Esophagus muscularis mucosa (tissue), 4 donors: Measurements from ENCODE around the gene LRRK1. TPM values are rescaled to one million over a fixed set of nuclear protein-coding genes. Genes with fewer than 3 reads are reported as not detected.
A peak's percentile ranks its signal among the peaks of the same experiment; 100 is the strongest.

Experiments
- DNase-seq: peaks from one replicate; pipeline ENCODE4 v3.0.0-alpha.2; 2017; ENCODE audit errors: extremely low spot score
- H3K27ac ChIP-seq, 4 donors: fragments of 200-600 bp; sonication (generic); replicated peaks in 1 of 4; 1 replicate in 3 of 4; 2 replicates in 1 of 4; pipeline ENCODE4 v1.5.1; 2016 to 2019; ENCODE audit warnings: mild to moderate bottlenecking in 1 of 4
- H3K27me3 ChIP-seq, 4 donors: fragments of 200-600 bp; sonication (generic); one replicate each; pipeline versions ENCODE4 v1.5.1 to v1.6.0; 2016 to 2019
- H3K36me3 ChIP-seq, 4 donors: fragments of 200-600 bp; sonication (generic); one replicate each; pipeline ENCODE4 v1.5.1; 2016 to 2019
- H3K4me1 ChIP-seq, 4 donors: fragments of 200-600 bp; sonication (generic); one replicate each; pipeline ENCODE4 v1.5.1; 2016 to 2019
- H3K4me3 ChIP-seq, 4 donors: fragments of 200-600 bp; sonication (generic); 1 replicate in 2 of 4; 2 replicates in 2 of 4; pipeline ENCODE4 v1.5.1; 2016 to 2019; ENCODE audit warnings: mild to moderate bottlenecking in 4 of 4, moderate library complexity in 1 of 4
- H3K9me3 ChIP-seq, 4 donors: fragments of 200-600 bp; sonication (generic); 1 replicate in 3 of 4; 2 replicates in 1 of 4; pipeline ENCODE4 v1.5.1; 2016 to 2019
- EP300 ChIP-seq: sonication (generic); formaldehyde crosslinking; IDR thresholded peaks from one replicate; pipeline ENCODE4 v1.6.1; 2017; ENCODE audit warnings: antibody characterized with exemption
- POLR2A ChIP-seq: fragments of 450-650 bp; IDR thresholded peaks from one replicate; pipeline ENCODE4 v1.6.1; 2017; ENCODE audit warnings: antibody characterized with exemption, moderate library complexity, mild to moderate bottlenecking, low read depth
- POLR2AphosphoS5 ChIP-seq, 2 donors: sonication (generic); formaldehyde crosslinking; IDR thresholded peaks; one replicate each; pipeline ENCODE4 v1.6.1; 2017; ENCODE audit warnings: antibody characterized with exemption in 2 of 2
- WGBS: methylation state at CpG from one replicate; pipeline ENCODE4 v1.1.5; 2018; 5-methylcytosine and 5-hydroxymethylcytosine counted together
- intact Hi-C: fragments of 100-400 bp; cut with DNase I; formaldehyde crosslinking; loops from one replicate; pipeline ENCODE4 v1.15.1; 2023
- total RNA-seq, 4 donors: library from RNA; depleted of rRNA; stranded (reverse); fragments of >200 nt; gene quantifications; one replicate each; pipeline versions ENCODE4 v1.1.0 to v1.2.1, GENCODE V29; 2016
- TF ChIP-seq, protein P1 (sequence below), 3 experiments: fragments of 200-600 bp in 2 of 3; fragments of 450-650 bp in 1 of 3; sonication (generic) in 2 of 3; IDR thresholded peaks; one replicate each; pipeline ENCODE4 v1.5.1; 2017 to 2019; ENCODE audit warnings: antibody characterized with exemption in 3 of 3, mild to moderate bottlenecking in 2 of 3, moderate library complexity in 1 of 3

The LRRK1 gene
- total RNA-seq, 4 donors from 2014 or later = 11.3 to 18.0 (median 15.4) TPM

DNA sequence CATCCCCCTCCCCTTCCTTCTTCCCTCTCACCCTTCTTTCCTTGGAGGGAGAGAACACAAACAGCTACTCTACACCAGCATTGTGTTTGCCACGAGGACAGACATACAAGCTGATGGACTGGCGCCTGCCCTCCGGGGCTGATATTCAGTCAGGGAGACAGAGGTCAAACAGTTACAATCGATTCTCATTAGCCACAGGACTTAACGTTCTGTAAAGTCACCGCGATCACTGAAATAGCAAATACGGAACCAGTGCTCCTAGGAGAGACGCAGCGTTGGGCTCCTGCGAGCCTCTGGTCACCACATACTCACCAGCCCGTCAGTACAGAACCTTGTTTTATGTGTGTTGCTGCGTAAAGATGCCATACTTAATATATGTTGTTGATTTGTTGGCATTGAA, 108.8 kb downstream of the LRRK1 start:
- 88% methylated on average over 13 of the region's 13 CpGs for WGBS
- intact Hi-C loops = no loop called here

DNA sequence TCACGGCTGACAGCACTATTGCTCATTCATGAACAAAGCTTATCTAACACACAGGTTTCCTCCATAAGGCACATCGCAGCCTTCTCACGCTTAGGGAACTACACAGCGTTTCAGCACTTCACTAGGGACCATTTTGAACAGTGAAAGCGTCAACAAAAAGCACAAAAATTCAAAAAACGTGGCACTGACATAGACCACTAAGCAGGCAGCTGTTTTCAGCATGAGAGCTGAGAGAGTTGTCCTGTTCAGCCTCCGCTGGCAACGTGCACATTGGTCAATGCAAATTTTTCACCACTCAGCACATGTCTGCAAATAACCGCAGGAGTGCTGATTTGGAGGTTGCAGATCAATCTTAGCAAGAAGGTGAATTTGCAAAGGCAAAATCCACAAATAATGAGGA, 109.2 kb downstream of the LRRK1 start:
- WGBS = 85% methylated on average over 9 of the region's 9 CpGs
- no peaks in the 10 kb centered on the region for H3K9me3 ChIP-seq
- peak; percentile 50 for DNase-seq
- no peak overlapping the region for H3K27ac ChIP-seq
- H3K4me3 ChIP-seq = no peak overlapping the region
- intact Hi-C loops = no loop called here
- H3K4me1 ChIP-seq = peaks cover 3 to 11% (median 4%) of the 10 kb centered on the region in 4 donors
- no peaks in the 10 kb centered on the region for H3K27me3 ChIP-seq
- no peak for TF ChIP-seq EP300
- TF ChIP-seq, protein P1, sequence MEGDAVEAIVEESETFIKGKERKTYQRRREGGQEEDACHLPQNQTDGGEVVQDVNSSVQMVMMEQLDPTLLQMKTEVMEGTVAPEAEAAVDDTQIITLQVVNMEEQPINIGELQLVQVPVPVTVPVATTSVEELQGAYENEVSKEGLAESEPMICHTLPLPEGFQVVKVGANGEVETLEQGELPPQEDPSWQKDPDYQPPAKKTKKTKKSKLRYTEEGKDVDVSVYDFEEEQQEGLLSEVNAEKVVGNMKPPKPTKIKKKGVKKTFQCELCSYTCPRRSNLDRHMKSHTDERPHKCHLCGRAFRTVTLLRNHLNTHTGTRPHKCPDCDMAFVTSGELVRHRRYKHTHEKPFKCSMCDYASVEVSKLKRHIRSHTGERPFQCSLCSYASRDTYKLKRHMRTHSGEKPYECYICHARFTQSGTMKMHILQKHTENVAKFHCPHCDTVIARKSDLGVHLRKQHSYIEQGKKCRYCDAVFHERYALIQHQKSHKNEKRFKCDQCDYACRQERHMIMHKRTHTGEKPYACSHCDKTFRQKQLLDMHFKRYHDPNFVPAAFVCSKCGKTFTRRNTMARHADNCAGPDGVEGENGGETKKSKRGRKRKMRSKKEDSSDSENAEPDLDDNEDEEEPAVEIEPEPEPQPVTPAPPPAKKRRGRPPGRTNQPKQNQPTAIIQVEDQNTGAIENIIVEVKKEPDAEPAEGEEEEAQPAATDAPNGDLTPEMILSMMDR (IDR thresholded peaks at IDR 0.05) = no peak
- TF ChIP-seq POLR2AphosphoS5 (IDR thresholded peaks at IDR 0.05) = no peak
- no peak for TF ChIP-seq POLR2A
- peaks cover 0 to 38% (median 14%) of the 10 kb centered on the region in 4 donors for H3K36me3 ChIP-seq

More for the DNA sequence above, 108.8 kb downstream of the LRRK1 start:
- DNase-seq = no peak
- TF ChIP-seq EP300 (no peak), POLR2A (no peak), POLR2AphosphoS5 (IDR thresholded peaks at IDR 0.05) (no peak)
- TF ChIP-seq, protein P1 (IDR thresholded peaks at IDR 0.05) = no peak
- peaks cover 5 to 11% (median 7%) of the 10 kb centered on the region in 4 donors for H3K4me1 ChIP-seq
- no peaks in the 10 kb centered on the region for H3K9me3 ChIP-seq
- no peak overlapping the region for H3K4me3 ChIP-seq
- H3K27ac ChIP-seq = no peak overlapping the region
- no peaks in the 10 kb centered on the region for H3K27me3 ChIP-seq
- peaks cover 0 to 38% (median 14%) of the 10 kb centered on the region in 4 donors for H3K36me3 ChIP-seq

DNA sequence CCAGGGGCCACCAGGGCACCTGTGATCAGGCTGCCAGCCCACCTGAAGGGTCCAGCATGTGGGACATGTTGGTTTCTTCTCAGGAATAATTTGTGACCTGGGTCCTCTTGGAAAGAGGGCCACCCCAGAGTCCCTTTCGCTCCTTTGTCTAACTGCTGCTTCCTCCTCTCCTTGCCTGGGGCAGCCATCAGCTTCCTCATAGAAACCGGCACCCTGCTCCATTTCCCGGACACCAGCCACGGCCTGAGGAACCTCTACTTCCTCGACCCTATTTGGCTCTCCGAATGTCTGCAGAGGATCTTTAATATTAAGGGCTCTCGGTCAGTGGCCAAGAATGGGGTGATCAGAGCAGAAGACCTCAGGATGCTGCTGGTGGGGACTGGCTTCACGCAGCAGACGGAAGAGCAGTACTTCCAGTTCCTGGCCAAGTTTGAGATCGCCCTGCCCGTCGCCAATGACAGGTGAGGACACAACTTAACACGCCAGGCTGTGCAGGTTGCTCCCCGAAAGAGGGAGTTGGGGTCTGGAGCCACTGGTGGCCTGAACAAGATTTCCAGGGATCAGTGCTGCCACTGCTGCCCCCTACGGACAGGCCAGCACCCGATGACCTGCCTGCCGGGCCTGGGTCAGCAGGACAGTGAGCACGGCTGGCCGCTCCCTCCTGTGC, 109.7 kb downstream of the LRRK1 start:
- intact Hi-C loops = no loop called here
- H3K4me3 ChIP-seq = no peak overlapping the region
- H3K36me3 ChIP-seq = peaks cover 0 to 38% (median 14%) of the 10 kb centered on the region in 4 donors
- H3K9me3 ChIP-seq = no peaks in the 10 kb centered on the region
- no peaks in the 10 kb centered on the region for H3K27me3 ChIP-seq
- peaks cover 0 to 6% (median 2%) of the 10 kb centered on the region in 4 donors for H3K4me1 ChIP-seq
- 88% methylated on average over 17 of the region's 19 CpGs for WGBS
- TF ChIP-seq EP300 (no peak), POLR2A (no peak), POLR2AphosphoS5 (IDR thresholded peaks at IDR 0.05) (no peak)
- TF ChIP-seq, protein P1 (IDR thresholded peaks at IDR 0.05) = no peak
- DNase-seq = peak; percentile 60
- H3K27ac ChIP-seq = no peak overlapping the region

- H3K9me3 ChIP-seq = no peaks in the 10 kb centered on the region
- intact Hi-C loops = no loop called here
- no peak overlapping the region for H3K4me3 ChIP-seq
- H3K27ac ChIP-seq = no peak overlapping the region
- H3K4me1 ChIP-seq = peaks cover 0 to 3% (median 0%) of the 10 kb centered on the region in 4 donors
- 93% methylated on average over 6 of the region's 9 CpGs for WGBS
- peaks cover 0 to 38% (median 14%) of the 10 kb centered on the region in 4 donors for H3K36me3 ChIP-seq
- TF ChIP-seq POLR2A (no peak), POLR2AphosphoS5 (IDR thresholded peaks at IDR 0.05) (no peak), EP300 (no peak)
- TF ChIP-seq, protein P1 (IDR thresholded peaks at IDR 0.05) = no peak
- DNase-seq = peak; percentile 62
- H3K27me3 ChIP-seq = no peaks in the 10 kb centered on the region
These were observed 111.0 kb downstream of the LRRK1 start for GRCh38 chr15:101029971-101030661.
